Tibial nerve (tissue), 4 donors: ENCODE measurements around the gene POLR3F. TPM values are rescaled to one million over a fixed set of nuclear protein-coding genes. Genes with fewer than 3 reads are reported as not detected.

Source experiments
- DNase-seq, 2 donors: peaks; one replicate each; pipeline ENCODE4 v3.0.0-alpha.2; 2019; ENCODE audit warnings: low spot score in 2 of 2
- H3K27ac ChIP-seq, 4 donors: fragments of 200-600 bp; sonication (generic) in 3 of 4; one replicate each; pipeline ENCODE4 v1.5.1; 2017 to 2019; ENCODE audit warnings: mild to moderate bottlenecking in 1 of 4
- H3K27me3 ChIP-seq, 2 donors: fragments of 200-600 bp; sonication (generic) in 1 of 2; one replicate each; pipeline versions ENCODE4 v1.5.1 to v1.6.0; 2017 to 2019
- H3K36me3 ChIP-seq, 3 donors: fragments of 200-600 bp; sonication (generic); one replicate each; pipeline ENCODE4 v1.5.1; 2018 to 2019
- H3K4me1 ChIP-seq, 4 donors: fragments of 200-600 bp; sonication (generic) in 3 of 4; one replicate each; pipeline ENCODE4 v1.5.1; 2017 to 2019
- H3K4me3 ChIP-seq, 4 donors: fragments of 200-600 bp; sonication (generic) in 3 of 4; one replicate each; pipeline ENCODE4 v1.5.1; 2017 to 2019; ENCODE audit warnings: mild to moderate bottlenecking in 1 of 4, moderate library complexity in 1 of 4
- H3K9me3 ChIP-seq, 4 donors: fragments of 200-600 bp; sonication (generic) in 3 of 4; one replicate each; pipeline ENCODE4 v1.5.1; 2017 to 2019
- CTCF ChIP-seq, 5 experiments: fragments of 200-600 bp in 3 of 5; fragments of 450-650 bp in 2 of 5; sonication (generic) in 3 of 5; IDR thresholded peaks; one replicate each; pipeline ENCODE4 v1.5.1; 2016 to 2019; ENCODE audit warnings: antibody characterized with exemption in 5 of 5, mild to moderate bottlenecking in 3 of 5, moderate library complexity in 2 of 5
- EP300 ChIP-seq, 2 donors: sonication (generic); formaldehyde crosslinking; IDR thresholded peaks; one replicate each; pipeline ENCODE4 v1.6.1; 2017; ENCODE audit warnings: antibody characterized with exemption in 2 of 2, mild to moderate bottlenecking in 1 of 2
- POLR2A ChIP-seq, 2 donors: fragments of 450-650 bp; IDR thresholded peaks; one replicate each; pipeline ENCODE4 v1.6.1; 2017; ENCODE audit warnings: antibody characterized with exemption in 2 of 2, mild to moderate bottlenecking in 2 of 2, moderate library complexity in 2 of 2
- WGBS, 2 donors: methylation state at CpG; one replicate each; pipeline ENCODE4 v1.1.5; 2018; 5-methylcytosine and 5-hydroxymethylcytosine counted together
- total RNA-seq, 4 donors: library from RNA; depleted of rRNA; stranded (reverse); fragments of >200 nt; gene quantifications; one replicate each; pipeline ENCODE4 v1.1.0, GENCODE V29; 2016

The POLR3F gene
- total RNA-seq, 4 donors from 2014 or later, result 4.5 to 10.1 (median 7.7) TPM

DNA sequence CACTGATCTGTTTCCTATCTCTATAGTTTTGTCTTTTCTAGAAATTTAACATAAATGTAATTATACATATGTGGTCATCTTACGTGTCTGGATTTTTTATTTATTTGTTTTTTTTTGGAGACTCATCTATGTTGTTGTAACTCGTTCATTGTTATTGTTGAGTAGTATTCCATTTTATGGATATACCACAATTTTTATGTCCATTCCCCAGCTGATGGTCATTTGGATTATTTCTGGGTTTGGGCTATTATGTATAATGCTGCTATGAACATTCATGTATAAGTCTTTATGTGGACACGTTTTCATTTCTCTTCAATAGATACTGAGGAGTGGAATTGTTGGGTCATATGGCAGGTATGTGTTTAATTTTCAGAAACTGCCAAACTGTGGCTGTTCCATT, 10.6 kb upstream of the POLR3F start:
- no peak for DNase-seq
- Histone ChIP-seq H3K36me3 (peaks cover 0 to 30% (median 0%) of the 10 kb centered on the region in 3 donors), H3K9me3 (peaks cover 0 to 8% (median 0%) of the 10 kb centered on the region in 4 donors), H3K27me3 (no peaks in the 10 kb centered on the region), H3K4me1 (no peaks in the 10 kb centered on the region), H3K27ac (no peak overlapping the region), H3K4me3 (no peak overlapping the region)
- WGBS, 2 donors, result 87 to 91% methylated on average over 3 of the region's 3 CpGs
- TF ChIP-seq EP300 (IDR thresholded peaks at IDR 0.05) (no peak), CTCF (IDR thresholded peaks at IDR 0.05) (no peak), POLR2A (IDR thresholded peaks at IDR 0.05) (no peak)

DNA sequence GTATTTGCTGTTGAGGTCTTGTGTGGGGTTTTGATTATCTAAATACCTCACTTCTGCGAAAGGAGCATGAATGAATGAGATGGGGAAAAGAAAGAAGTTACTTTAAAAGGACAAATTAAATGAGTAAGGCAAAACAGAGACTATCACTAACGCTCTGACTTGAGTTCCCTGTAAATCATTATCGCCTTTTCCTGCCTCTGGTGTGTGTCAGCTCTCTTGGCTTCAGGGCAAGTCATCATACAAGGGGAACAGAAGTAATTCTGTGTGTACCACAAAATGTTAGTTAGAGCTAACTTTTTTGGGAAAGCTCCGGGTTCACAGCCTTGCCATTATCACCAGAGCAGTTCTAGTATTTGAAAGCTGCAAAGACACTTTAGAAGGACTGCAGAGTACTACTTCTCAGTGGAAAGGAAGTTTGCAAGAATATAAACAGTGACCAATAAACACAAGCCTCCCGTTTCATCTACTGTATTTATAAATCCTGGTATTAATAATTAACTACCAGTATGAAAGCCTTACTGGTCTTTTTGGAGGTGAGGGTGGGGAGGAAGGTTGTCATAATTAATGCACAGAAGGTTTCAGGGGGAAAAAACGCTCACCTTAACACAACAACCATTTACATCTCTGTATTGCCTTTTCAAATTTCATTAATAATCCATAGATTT, 1.5 kb upstream of the POLR3F start:
- Histone ChIP-seq H3K36me3 (peaks cover 0 to 11% (median 0%) of the 10 kb centered on the region in 3 donors), H3K9me3 (no peaks in the 10 kb centered on the region), H3K27ac (no peak overlapping the region), H3K4me1 (peaks cover 0 to 28% (median 7%) of the 10 kb centered on the region in 4 donors), H3K4me3 (no peak overlapping the region), H3K27me3 (no peaks in the 10 kb centered on the region)
- WGBS, 2 donors, result 49% methylated on average over 6 of the region's 6 CpGs
- TF ChIP-seq CTCF (IDR thresholded peaks at IDR 0.05) (no peak), POLR2A (IDR thresholded peaks at IDR 0.05) (no peak), EP300 (IDR thresholded peaks at IDR 0.05) (no peak)
- DNase-seq, result no peak

DNA sequence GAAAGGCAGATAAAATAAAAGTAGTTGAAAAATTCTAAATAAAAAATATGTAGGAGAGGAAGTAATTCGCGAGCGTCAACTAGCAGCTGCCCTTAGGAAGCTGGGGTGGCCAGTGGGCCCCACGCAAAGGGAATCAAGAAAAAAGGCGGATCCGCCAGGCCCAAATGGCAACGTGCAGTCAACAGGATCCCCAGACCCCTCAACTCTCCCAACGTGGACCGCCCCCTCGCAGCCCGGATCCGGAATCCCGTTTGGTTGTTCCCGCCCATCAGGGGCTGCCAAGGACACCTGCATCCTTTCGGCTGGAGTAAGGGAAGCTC, 656 bp upstream of the POLR3F start:
- H3K27me3 ChIP-seq, result no peaks in the 10 kb centered on the region
- H3K4me3 ChIP-seq, result peak overlapping the region; percentile 55 to 91 (median 71)
- H3K4me1 ChIP-seq, result peaks cover 0 to 28% (median 7%) of the 10 kb centered on the region in 4 donors
- no peaks in the 10 kb centered on the region for H3K9me3 ChIP-seq
- WGBS, 2 donors, result 1% methylated on average over 15 of the region's 15 CpGs
- TF ChIP-seq POLR2A (IDR thresholded peaks at IDR 0.05) (no peak), EP300 (IDR thresholded peaks at IDR 0.05) (no peak), CTCF (IDR thresholded peaks at IDR 0.05) (no peak)
- DNase-seq, result no peak
- H3K36me3 ChIP-seq, result peaks cover 0 to 20% (median 0%) of the 10 kb centered on the region in 3 donors
- H3K27ac ChIP-seq, result peak overlapping the region in 3 of 4 donors; percentile 78 to 87 (median 84)

DNA sequence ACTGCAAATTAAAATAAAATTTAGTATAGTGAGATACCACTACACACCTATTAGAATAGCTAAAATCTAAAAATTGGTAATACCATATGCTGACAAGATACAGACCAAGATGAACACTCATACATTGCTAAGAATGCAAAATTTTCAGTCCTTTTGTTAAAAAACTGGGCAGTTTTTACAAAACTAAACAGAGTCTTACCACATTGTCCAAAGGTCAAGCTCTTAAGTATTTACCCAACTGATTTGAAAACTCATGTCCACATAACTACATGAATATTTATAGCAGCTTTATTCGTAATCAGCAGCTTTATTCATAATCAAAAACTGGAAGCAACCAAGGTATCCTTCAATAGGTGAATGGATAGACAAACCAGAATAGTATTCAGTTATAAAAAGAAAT, 10.0 kb downstream of the POLR3F start:
- WGBS, 2 donors, result 95 to 98% methylated on average over 1 of the region's 1 CpG
- Histone ChIP-seq H3K4me3 (no peak overlapping the region), H3K27me3 (no peaks in the 10 kb centered on the region), H3K27ac (no peak overlapping the region), H3K9me3 (no peaks in the 10 kb centered on the region), H3K4me1 (no peaks in the 10 kb centered on the region), H3K36me3 (peaks cover 0 to 93% (median 15%) of the 10 kb centered on the region in 3 donors)
- DNase-seq, result no peak
- no peak for TF ChIP-seq CTCF (IDR thresholded peaks at IDR 0.05)
- no peak for TF ChIP-seq POLR2A (IDR thresholded peaks at IDR 0.05)
- TF ChIP-seq EP300 (IDR thresholded peaks at IDR 0.05), result no peak

DNA sequence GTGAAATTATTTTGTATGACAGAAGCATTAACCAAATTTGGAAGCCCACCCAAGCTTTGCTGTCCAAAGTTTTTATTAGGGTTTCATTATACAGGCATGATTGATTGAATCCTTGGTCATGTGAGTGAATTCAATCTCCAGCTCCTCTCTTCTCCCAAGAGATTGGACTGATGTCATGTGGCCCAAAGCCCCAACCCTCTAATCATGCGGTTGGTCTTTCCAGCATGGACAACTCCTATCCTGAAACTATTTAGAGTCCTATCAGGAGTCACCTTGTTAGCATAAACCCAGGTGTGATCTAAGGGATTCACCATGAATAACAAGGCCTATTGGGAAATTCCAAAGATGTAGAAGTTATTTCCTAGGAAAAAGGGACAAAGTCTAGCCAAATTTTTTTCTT, 10.6 kb downstream of the POLR3F start:
- no peaks in the 10 kb centered on the region for H3K4me1 ChIP-seq
- no peaks in the 10 kb centered on the region for H3K9me3 ChIP-seq
- WGBS, 2 donors, result 62% methylated on average over 1 of the region's 1 CpG
- no peak for DNase-seq
- no peak overlapping the region for H3K27ac ChIP-seq
- no peak for TF ChIP-seq CTCF (IDR thresholded peaks at IDR 0.05)
- no peak for TF ChIP-seq EP300 (IDR thresholded peaks at IDR 0.05)
- TF ChIP-seq POLR2A (IDR thresholded peaks at IDR 0.05), result no peak
- no peaks in the 10 kb centered on the region for H3K27me3 ChIP-seq
- no peak overlapping the region for H3K4me3 ChIP-seq
- peaks cover 2 to 96% (median 21%) of the 10 kb centered on the region in 3 donors for H3K36me3 ChIP-seq
